Muscle of leg (tissue), 9 donors: ENCODE data around the gene FCRL2. TPM values are rescaled to one million over a fixed set of nuclear protein-coding genes. Genes with fewer than 3 reads are reported as not detected.

ENCODE experiments used
- polyA plus RNA-seq, 8 donors: library from polyadenylated mRNA; unstranded; fragments of 120-200 nt; gene quantifications; one replicate each; pipeline versions ENCODE4 v1.2.1 to v1.2.3, GENCODE V29; 2013; ENCODE audit warnings: inconsistent platforms in 1 of 8, low replicate concordance in 1 of 8; ENCODE audit not compliant: insufficient read length in 8 of 8, insufficient read depth in 1 of 8
- total RNA-seq: library from RNA; stranded (reverse); fragments of 120-200 nt; gene quantifications from one replicate; pipeline ENCODE4 v1.2.4, GENCODE V29; 2013

FCRL2 gene
- total and polyA plus RNA-seq, 9 donors = 0.08 to 0.34 (median 0.12) TPM; not detected in 6

Other genes starting within 250 kb of the FCRL2 start
- gene FCRL5, start 224.6 kb downstream of the FCRL2 start, total RNA-seq = not detected
- under 1 TPM in 4 of 8 donors, not detected in 4; 0.03 to 0.28 (median 0.08) TPM for gene FCRL5, start 224.6 kb downstream of the FCRL2 start, polyA plus RNA-seq
- not detected for gene FCRL4, start 179.0 kb downstream of the FCRL2 start, total RNA-seq
- not detected for gene FCRL4, start 179.0 kb downstream of the FCRL2 start, polyA plus RNA-seq
- gene FCRL3, start 76.4 kb downstream of the FCRL2 start, total RNA-seq = 0.04 TPM
- gene FCRL3, start 76.4 kb downstream of the FCRL2 start, polyA plus RNA-seq = under 1 TPM in 3 of 8 donors, not detected in 5; 0.04 to 0.19 (median 0.12) TPM
- 0.09 TPM for gene FCRL1, start 43.0 kb upstream of the FCRL2 start, total RNA-seq
- under 1 TPM in 5 of 8 donors, not detected in 3; 0.05 to 0.37 (median 0.19) TPM for gene FCRL1, start 43.0 kb upstream of the FCRL2 start, polyA plus RNA-seq
- not detected for gene CD5L, start 64.7 kb upstream of the FCRL2 start, total RNA-seq
- gene CD5L, start 64.7 kb upstream of the FCRL2 start, polyA plus RNA-seq = under 1 TPM in 3 of 8 donors, not detected in 5; 0.06 to 0.12 (median 0.07) TPM
- 26.2 TPM for gene KIRREL1, start 216.5 kb upstream of the FCRL2 start, total RNA-seq
- gene KIRREL1, start 216.5 kb upstream of the FCRL2 start, polyA plus RNA-seq = 10 to 100 TPM; 21.6 to 55.3 (median 37.3) TPM